Peyer's patch (tissue), 4 donors: Measurements from ENCODE around the gene DMPK. TPM values are rescaled to one million over a fixed set of nuclear protein-coding genes. Genes with fewer than 3 reads are reported as not detected.
"Not testable (repeated sequence)": the region's sequence is repeated elsewhere in the genome, so short reads cannot be mapped to it uniquely, and the experiment has no call there.

ENCODE experiments used
- DNase-seq, 3 donors: peaks; one replicate each; pipeline ENCODE4 v3.0.0-alpha.2; 2017 to 2019
- H3K27ac ChIP-seq, 4 donors: fragments of 200-600 bp; sonication (generic); one replicate each; pipeline ENCODE4 v1.5.1; 2016 to 2019
- H3K27me3 ChIP-seq, 2 donors: fragments of 200-600 bp; sonication (generic); one replicate each; pipeline ENCODE4 v1.5.1; 2019
- H3K36me3 ChIP-seq, 3 donors: fragments of 200-600 bp; sonication (generic); one replicate each; pipeline ENCODE4 v1.5.1; 2016 to 2019
- H3K4me1 ChIP-seq, 4 donors: fragments of 200-600 bp; sonication (generic); one replicate each; pipeline ENCODE4 v1.5.1; 2016 to 2019
- H3K4me3 ChIP-seq, 4 donors: fragments of 200-600 bp; sonication (generic); 1 replicate in 3 of 4; 2 replicates in 1 of 4; pipeline ENCODE4 v1.5.1; 2016 to 2019; ENCODE audit warnings: mild to moderate bottlenecking in 1 of 4
- H3K9me3 ChIP-seq, 4 donors: fragments of 200-600 bp; sonication (generic); one replicate each; pipeline ENCODE4 v1.5.1; 2016 to 2019; ENCODE audit warnings: mild to moderate bottlenecking in 1 of 4
- CTCF ChIP-seq, 6 experiments: fragments of 450-650 bp in 4 of 6; fragments of 200-600 bp in 2 of 6; sonication (generic) in 1 of 6; IDR thresholded peaks; one replicate each; pipeline ENCODE4 v1.5.1; 2017 to 2019; ENCODE audit warnings: antibody characterized with exemption in 6 of 6, mild to moderate bottlenecking in 3 of 6, moderate library complexity in 1 of 6
- POLR2A ChIP-seq, 2 donors: fragments of 450-650 bp; IDR thresholded peaks; one replicate each; pipeline ENCODE4 v1.5.1; 2017; ENCODE audit warnings: antibody characterized with exemption in 2 of 2, mild to moderate bottlenecking in 2 of 2, moderate library complexity in 2 of 2
- total RNA-seq, 4 donors: library from RNA; depleted of rRNA; stranded (reverse); fragments of >200 nt; gene quantifications; one replicate each; pipeline ENCODE4 v1.1.0, GENCODE V29; 2016

DMPK gene
- total RNA-seq, 4 donors from 2014 or later, result 10.5 to 63.5 (median 43.5) TPM

GRCh38 chr19:45729800-45730290 lies 52.4 kb downstream of the DMPK start:
- Histone ChIP-seq H3K4me1 (peaks cover 0 to 19% (median 5%) of the 10 kb centered on the region in 4 donors), H3K36me3 (peaks cover 0 to 11% (median 0%) of the 10 kb centered on the region in 3 donors), H3K27ac (peak overlapping the region in 3 of 4 donors; percentile 77 to 78 (median 78)), H3K27me3 (no peaks in the 10 kb centered on the region), H3K4me3 (peak overlapping the region; percentile 74 to 89 (median 76)), H3K9me3 (no peaks in the 10 kb centered on the region)
- TF ChIP-seq CTCF (IDR thresholded peaks at IDR 0.05), result no peak
- TF ChIP-seq POLR2A (IDR thresholded peaks at IDR 0.05), result no peak
- no peak for DNase-seq

GRCh38 chr19:45728683-45729082 lies 53.6 kb downstream of the DMPK start:
- H3K27me3 ChIP-seq, H3K9me3 ChIP-seq, DNase-seq, H3K27ac ChIP-seq, H3K4me3 ChIP-seq: not testable (repeated sequence)
- peaks cover 0 to 15% (median 0%) of the 10 kb centered on the region in 3 donors for H3K36me3 ChIP-seq
- H3K4me1 ChIP-seq, result peaks cover 0 to 19% (median 5%) of the 10 kb centered on the region in 4 donors

GRCh38 chr19:45720065-45720464 lies 62.2 kb downstream of the DMPK start:
- H3K27me3 ChIP-seq, DNase-seq, H3K9me3 ChIP-seq, H3K4me3 ChIP-seq: not testable (repeated sequence)
- Histone ChIP-seq H3K27ac (peak overlapping the region in 3 of 4 donors; percentile 55 to 88 (median 82)), H3K36me3 (peaks cover 0 to 16% (median 0%) of the 10 kb centered on the region in 3 donors), H3K4me1 (peaks cover 0 to 30% (median 5%) of the 10 kb centered on the region in 4 donors)

Other genes with a start within 250 kb of the DMPK start
- 10 to 100 TPM in 3 of 4 donors, 1 to 10 TPM in 1; 5.0 to 26.6 (median 13.6) TPM for gene OPA3, start 197.7 kb downstream of the DMPK start, total RNA-seq
- gene GPR4, start 180.3 kb downstream of the DMPK start, total RNA-seq, result 1 to 10 TPM in 2 of 4 donors, under 1 TPM in 2; 0.18 to 3.4 (median 1.7) TPM
- 10 to 100 TPM; 17.5 to 60.2 (median 46.9) TPM for gene EML2, start 143.1 kb downstream of the DMPK start, total RNA-seq
- 1 to 10 TPM in 3 of 4 donors, not detected in 1; 4.6 to 6.0 (median 5.6) TPM for gene GIPR, start 114.3 kb downstream of the DMPK start, total RNA-seq
- 10 to 100 TPM; 47.3 to 86.2 (median 67.3) TPM for gene SNRPD2, start 90.5 kb downstream of the DMPK start, total RNA-seq
- 10 to 100 TPM in 1 of 4 donors, 1 to 10 TPM in 3; 6.1 to 11.6 (median 7.4) TPM for gene QPCTL, start 89.8 kb downstream of the DMPK start, total RNA-seq
- 10 to 100 TPM in 3 of 4 donors, 1 to 10 TPM in 1; 8.3 to 25.2 (median 19.7) TPM for gene FBXO46, start 51.6 kb downstream of the DMPK start, total RNA-seq
- gene MEIOSIN, start 49.1 kb downstream of the DMPK start, total RNA-seq, result not detected
- gene SIX5, start 13.2 kb downstream of the DMPK start, total RNA-seq, result 10 to 100 TPM in 1 of 4 donors, 1 to 10 TPM in 3; 3.3 to 11.5 (median 6.2) TPM
- 10 to 100 TPM; 20.8 to 63.8 (median 35.4) TPM for gene DMWD, start 10.4 kb upstream of the DMPK start, total RNA-seq
- 1 to 10 TPM in 1 of 4 donors, under 1 TPM in 1, not detected in 2; 0.54 to 3.3 TPM for gene RSPH6A, start 32.8 kb upstream of the DMPK start, total RNA-seq
- gene SYMPK, start 80.7 kb upstream of the DMPK start, total RNA-seq, result 100 to 1,000 TPM in 1 of 4 donors, 10 to 100 TPM in 3; 44.0 to 158 (median 90.3) TPM
- 10 to 100 TPM in 3 of 4 donors, 1 to 10 TPM in 1; 9.1 to 17.0 (median 10.6) TPM for gene FOXA3, start 81.8 kb upstream of the DMPK start, total RNA-seq
- gene IRF2BP1, start 103.7 kb upstream of the DMPK start, total RNA-seq, result 10 to 100 TPM; 18.2 to 26.4 (median 23.1) TPM
- 10 to 100 TPM in 3 of 4 donors, 1 to 10 TPM in 1; 4.1 to 17.7 (median 14.2) TPM for gene MYPOP, start 120.1 kb upstream of the DMPK start, total RNA-seq
- not detected for gene NANOS2, start 132.3 kb upstream of the DMPK start, total RNA-seq
- 1 to 10 TPM in 2 of 4 donors, under 1 TPM in 2; 0.53 to 4.1 (median 1.5) TPM for gene NOVA2, start 191.4 kb upstream of the DMPK start, total RNA-seq
- 10 to 100 TPM in 2 of 4 donors, 1 to 10 TPM in 2; 7.4 to 16.5 (median 10.8) TPM for gene CCDC61, start 213.0 kb upstream of the DMPK start, total RNA-seq
- not detected for gene PGLYRP1, start 240.6 kb upstream of the DMPK start, total RNA-seq